HS-27A (cell line): ENCODE measurements around the gene ADAM23.

Experiments
- DNase-seq: peaks from one replicate; pipeline ENCODE4 v3.0.0-alpha.2; 2012; ENCODE audit warnings: low read depth, missing footprints

Gene ADAM23

DNA sequence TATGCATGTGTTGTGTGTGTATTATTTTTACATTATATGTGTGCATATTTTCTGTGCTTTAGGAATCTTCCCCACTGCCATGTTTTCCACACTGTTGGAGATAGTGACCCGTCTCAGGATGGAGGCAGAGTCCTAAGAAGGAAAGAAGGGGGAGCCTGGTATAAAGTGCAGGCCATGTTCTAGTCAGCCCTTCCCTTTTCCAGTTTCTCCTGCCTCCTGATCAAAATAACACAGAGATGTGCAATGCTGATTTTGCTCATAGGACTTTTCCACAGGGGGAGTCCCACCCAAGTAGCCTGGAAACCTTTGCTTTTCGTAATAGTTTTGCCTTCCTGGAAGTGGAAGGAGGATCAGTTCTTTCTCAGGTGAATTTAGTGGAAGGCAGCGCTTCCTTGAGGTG is 126.1 kb downstream of the ADAM23 start:
- no peak for DNase-seq

DNA sequence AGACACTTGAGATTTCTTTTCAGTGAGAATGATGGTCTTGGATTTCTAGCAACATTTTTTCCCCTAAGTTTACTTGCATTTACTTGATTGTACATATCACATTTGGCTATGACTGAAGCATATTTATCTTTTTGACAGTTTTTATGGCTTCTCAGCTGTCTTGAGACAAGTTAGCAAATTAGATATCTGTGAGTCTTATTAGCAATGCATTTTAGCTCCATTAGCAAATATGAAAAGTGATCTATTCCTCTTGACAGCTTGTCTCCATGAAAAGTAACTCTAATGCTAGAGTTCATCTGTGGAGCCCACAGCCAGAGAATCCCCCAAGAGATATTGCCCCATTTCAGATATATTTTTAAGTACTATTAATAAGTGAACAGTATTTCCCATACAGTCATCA is 126.9 kb downstream of the ADAM23 start:
- DNase-seq: no peak

DNA sequence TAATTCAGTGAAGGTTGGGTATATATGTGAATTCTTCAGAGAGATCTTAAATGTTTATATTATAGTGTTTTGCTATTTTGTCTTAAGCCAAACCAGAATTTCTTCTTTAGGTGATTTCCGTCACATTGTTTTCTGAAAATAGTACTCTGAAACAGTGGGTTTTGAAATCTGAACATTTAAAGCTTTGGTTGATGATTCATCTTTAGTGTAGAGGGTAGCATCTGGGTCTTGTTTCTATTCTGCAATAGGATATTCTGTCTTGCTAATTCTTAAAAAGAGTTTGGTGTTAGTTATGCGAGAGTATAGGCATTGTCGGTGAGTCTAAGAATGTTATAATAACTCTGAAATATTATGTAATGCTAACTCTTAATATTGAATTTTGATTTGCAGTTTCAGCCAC is 129.4 kb downstream of the ADAM23 start:
- DNase-seq: no peak

DNA sequence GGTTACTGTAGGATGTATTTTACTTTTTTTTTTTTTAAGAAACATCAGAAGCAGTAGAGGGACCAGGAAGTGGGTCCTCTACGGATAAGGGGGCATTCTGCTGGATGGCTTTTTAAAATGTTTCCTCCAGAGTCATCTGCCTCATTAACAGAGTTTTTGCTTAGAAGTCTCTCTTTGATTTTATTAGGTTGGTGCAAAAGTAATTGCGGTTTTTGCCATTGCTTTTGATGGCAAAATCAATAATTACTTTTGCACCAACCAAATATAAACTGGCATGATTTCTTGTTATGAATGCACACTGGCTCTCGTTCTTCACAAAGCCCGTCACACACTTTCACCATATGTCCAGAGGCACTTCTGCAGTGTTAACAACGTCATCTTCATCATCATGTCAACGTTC is 130.5 kb downstream of the ADAM23 start:
- DNase-seq: no peak

DNA sequence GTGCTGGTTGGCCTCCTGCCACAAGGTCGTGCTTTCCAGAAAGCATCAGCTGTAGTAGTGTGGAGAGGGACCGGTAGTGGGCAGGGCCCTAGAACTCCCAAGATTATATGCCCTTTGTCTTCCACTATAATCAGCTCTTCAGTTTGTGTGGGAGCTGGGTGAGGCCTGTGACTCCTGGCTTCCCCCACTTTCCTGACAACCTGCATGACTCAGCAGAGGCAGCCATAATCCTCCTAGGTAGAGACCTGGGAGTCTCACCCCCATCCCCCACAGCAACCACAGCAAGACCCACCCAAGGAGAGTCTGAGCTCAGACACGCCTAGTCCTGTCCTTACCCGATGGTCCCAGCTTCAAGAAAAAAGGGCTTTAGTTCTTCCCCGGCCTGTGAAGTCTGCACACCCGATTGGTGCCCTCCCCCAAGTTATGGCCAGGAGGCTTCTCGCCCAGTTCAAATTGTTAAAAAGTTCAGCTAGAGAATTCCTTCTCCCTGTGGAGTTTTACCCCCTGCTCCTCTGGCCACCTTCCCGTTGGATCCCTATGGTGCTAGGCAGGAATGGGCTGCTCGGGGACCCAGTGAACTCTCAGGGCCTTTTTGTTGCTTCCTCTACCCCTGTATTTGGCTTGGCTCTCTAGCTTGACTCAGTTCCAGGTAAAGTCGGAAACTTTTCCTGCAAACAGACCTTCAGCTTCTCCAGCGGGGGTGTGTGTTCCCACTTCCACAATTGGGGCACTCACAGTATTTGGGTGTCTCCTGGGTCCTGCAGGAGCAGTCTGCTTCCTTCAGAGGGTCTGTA is 141.2 kb downstream of the ADAM23 start:
- no peak for DNase-seq

DNA sequence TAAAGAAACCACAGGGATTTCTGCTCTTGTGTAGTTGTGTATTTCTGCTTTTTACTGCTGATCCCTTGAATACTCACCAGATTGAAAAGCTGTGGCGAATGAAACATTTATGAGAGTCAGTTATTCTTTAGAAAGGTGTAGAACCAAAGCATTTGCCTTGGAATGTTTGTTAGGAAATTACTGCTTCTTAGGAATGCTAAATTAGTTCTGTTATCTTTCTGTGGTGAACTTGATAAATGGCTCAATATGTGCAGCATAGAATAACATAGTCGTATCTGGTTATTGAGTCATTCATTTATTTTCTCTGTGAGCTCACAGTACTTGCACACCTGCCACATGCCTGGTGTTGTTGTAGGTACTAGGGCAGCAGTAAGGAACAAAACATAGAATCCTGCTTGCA is 142.0 kb downstream of the ADAM23 start:
- no peak for DNase-seq

DNA sequence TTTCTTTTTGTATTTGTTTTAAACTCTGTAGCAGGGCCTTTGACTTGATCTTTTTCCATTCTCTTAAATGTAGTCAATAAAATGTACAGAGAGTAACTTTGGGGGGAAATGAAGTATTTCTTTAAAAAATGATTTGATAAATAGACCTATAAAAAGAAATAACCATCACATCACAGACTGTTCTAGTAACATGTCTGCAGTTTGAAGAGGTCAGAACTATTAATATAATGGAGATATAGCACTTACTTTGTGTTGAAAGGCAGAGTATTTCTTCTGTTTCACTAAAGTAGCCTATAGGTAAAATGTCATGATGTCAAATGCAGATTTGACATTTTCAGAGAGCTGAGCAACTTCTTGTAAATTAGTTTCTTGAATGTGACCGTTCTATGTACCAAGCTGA is 143.3 kb downstream of the ADAM23 start:
- DNase-seq: no peak

DNA sequence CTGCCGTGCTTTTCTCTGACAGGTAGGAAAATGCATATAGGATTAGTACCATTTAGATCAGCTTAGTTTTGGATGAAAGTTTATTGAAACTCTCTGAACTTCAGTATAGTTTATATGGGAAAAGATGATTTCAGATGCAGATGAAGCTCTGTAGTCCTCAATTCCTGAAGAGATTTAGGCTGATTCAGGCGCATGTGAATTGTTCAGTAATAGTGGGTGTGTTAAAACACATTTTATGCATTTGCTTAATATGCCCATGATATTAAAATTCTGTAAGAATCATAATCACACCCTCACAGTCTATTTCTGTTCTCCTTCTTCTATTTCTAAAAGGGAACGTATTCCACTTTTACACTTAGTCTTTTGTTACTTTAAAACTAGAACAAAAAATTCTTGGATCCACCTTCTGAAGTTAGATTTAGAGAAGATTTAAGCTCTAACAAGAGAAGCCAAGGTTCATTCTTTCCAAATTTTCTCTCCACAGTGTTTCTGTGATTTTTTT is 154.4 kb downstream of the ADAM23 start:
- DNase-seq: no peak

DNA sequence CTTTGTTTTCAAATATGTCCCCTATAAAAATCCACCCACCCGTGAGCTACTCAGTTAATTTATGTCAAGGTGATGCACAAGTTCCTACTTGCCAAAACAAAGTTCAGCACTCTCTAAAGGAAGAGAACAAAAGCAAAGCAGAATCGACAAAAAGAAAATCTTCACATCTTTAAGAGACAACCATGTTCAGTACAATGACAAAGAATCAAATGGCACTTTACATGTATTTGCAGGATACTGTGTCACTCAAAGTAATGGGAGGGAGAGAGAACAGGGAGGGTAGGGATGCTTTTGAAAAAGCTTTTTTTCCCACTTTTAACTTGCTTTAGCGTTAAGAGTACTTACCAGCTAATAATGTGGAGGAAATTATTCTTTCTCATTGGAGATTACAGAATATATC is 159.9 kb downstream of the ADAM23 start:
- DNase-seq: no peak

DNA sequence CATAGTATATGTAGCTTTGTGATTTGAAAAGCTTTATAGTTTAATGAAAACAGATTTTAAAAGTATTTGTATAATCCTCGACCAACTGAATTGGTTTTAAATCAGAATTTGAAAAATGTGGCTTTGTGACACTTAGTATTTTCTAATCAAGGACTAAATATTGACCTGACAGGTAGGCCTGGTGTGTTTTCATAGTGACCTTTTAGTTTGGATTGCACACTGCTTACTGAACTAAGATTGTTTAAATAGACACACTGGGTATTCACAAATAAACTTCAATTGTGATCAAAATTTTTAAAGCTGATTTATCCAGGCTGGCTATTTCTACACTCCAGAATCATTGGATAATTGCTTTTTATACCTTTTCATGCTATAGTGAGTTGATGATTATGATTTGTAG is 167.1 kb downstream of the ADAM23 start:
- no peak for DNase-seq

DNA sequence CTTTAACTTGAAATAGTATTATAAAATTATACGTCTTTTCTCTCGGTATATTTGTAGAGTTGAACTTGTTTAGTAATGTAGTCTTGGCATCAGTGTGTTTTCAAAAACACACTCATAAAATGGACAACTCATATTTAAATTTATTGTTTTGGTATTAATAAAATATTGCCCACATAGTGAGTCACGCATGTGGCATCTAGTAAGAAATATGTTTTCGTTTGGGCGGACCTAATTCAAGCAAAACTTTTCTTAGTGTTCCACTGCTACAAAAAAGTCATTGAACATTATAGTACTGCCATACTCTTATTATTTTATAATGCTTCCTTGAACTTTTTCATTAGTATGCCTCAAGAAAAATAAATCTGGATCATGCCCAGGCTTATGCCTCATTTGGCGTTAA is 167.9 kb downstream of the ADAM23 start:
- DNase-seq: no peak

DNA sequence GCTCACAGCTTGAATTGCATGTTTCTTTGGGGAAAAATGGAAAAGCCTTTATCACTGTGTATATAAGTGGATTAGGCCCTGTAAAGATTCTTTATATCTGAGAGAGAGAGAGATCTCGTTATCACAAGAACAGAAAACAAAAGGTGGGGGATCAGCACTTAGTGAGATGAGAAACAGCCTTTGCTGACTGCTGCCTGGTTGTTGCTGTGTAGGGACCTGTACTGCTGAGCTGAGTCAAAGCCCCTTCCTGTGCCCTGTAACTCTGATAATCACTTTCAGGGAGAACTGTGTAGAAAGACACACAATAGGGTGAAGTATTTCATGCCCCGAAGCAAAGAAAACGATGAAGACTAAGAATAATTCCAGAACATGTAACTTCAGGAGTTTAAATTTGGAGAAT is 168.4 kb downstream of the ADAM23 start:
- no peak for DNase-seq

DNA sequence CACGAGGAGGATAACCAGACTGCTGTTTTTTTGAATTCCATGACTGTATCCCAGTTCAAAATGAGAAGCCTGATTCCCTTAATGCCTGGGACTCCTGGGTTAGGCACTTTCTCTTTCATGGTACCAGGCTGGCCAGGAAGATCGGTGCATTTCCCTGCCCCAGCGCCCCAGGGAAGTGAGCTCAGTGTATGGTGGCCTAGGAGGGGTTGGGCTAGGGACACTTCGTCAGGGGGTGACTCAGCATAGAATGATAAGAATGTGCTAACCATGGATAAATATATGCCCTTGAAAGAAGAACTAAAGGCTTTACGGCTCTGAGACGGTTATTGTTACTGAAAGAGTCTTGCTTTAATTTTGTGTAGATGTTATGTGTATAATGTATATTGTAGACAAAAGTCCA is 171.5 kb downstream of the ADAM23 start:
- peak; percentile 33 for DNase-seq

DNA sequence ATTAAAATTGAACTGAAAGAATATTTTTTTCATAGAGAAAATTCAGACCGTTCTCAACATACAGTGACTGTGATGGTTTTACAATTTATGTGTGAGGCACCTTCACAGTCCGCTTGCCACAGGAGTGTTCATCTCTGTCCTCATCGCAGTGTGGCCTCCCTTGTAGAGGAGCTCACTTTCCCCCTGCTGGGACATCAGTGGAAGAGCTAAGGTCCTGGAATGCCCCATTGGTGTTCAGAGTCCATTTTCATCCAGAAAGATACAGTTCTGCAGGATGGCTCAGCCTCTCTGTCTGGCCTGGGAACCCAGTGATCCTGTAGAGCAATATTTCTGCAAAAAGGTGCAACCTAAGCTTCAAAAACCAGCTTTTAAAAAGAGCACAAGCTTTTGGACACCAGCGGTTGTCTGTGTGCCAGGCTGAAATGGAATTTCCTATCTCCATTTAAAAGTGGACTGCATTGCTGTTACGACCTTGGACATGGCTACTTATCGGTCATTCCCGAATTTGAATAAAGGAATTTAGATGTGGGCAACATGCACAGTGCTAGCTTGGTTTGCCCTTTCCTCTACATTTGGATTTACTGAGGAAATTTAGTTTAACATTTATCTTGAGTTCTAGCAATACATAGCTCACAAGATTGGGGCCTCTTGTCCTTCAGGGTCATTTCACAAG is 172.2 kb downstream of the ADAM23 start:
- no peak for DNase-seq

DNA sequence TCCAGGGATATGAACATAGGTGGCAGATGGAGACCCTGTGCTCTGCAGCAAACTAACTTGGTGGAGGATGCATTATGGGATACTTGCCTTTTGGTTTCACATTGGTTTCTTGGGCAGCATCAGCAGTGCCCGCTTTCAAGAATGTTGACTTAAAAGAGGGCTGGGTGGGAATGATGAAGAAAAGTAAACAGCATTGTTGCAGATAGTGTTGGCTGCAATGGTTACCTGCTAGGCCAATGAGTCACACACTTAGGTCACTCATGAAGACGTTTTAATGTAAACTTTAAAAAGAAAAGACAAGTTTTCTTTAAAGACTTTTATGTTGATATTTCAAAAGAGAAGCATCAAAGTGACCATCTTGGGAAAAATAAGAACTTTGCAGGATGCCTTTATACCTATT is 172.8 kb downstream of the ADAM23 start:
- no peak for DNase-seq

DNA sequence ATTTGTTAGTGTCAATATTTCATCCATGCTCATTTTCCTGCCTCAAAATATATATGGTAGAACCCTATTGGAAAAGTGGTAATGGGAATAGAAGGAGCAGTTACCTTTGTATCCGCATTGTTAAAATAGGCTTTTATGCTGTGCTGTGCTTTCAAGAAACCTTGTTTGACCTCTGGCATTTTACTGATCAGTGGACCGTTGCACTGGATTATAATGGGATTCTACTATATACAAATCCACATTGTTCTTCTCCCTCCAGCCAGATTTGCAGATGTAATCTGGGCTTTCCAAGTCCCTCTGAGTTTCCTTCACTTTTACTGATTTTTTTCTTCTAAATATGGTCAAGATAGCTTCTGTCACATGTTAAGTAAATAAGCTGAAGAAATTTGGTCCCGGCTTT is 175.7 kb downstream of the ADAM23 start:
- no peak for DNase-seq

DNA sequence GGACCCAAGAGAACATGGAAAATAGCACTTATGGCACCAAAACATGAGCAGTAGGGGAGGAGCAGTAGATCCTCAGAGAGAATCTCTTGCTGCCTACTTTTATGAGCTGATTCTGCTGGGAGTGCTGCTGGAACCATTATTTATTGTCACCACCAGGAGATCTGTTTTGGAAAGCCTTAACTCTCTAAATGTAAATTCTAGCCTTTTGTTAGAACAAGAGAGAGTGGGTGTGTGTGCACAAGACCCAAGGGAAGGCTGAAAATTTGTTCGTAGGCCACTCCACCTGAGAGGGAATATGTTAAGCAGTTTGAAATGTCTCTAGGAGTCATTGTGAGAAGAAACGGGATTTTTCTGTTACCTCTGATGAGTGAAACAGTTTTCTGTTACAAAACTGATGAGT is 182.8 kb downstream of the ADAM23 start:
- no peak for DNase-seq

DNA sequence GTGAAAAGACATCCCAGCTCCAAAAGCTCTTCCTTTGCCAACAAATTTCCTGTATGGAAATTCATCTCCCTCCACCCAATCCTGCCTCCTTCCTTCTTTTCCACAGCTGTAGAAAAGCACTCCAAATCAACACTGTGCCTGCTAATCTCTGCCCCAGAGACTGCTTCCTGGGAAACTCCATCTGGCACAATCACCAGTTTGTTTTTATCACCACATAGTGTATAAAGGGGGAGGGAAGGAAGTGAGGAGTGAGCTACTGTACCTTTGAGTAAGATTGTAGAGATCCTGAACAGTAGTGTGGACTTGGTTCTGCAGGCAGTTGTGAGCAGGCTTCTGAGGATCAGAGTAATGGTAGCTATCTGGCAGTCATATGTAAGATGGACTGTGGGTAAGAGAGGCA is 184.3 kb downstream of the ADAM23 start:
- no peak for DNase-seq

DNA sequence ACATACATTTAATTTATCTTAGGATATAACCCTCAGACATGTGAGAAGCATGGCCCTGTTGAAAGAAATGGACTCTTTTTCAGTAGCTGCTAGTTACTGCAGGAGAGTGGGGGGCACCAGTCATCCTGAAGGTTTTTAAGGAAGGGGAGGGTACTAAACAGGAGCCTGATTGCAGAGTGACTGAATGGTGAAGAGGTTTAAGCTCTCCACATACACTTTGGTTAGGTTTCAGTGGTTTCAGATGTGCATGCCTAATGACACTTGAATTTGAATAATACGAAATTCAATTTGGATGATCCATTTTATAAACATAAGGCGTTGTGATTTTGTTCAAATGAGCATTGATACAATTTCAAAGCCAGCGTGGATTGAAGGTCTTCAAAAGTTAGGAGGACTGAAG is 188.0 kb downstream of the ADAM23 start:
- DNase-seq: no peak

DNA sequence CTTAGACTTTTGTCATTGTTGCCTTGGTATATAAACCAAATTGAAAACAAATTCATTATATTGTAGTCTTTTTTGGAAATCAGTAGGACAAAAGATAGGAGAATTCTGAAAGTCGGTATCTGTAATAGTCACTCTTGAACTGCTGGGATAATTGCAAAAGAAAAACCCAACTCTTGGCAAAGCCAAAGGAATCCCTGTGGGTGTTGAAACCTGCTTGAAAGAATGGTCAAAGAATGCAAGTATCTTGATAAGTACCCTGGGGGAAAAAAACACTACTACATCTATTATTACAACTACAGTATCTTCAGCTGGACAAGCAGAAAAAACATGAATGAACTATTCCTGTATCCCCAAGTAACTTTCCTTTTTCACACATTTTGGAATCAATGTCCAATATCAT is 191.7 kb downstream of the ADAM23 start:
- DNase-seq: no peak

DNA sequence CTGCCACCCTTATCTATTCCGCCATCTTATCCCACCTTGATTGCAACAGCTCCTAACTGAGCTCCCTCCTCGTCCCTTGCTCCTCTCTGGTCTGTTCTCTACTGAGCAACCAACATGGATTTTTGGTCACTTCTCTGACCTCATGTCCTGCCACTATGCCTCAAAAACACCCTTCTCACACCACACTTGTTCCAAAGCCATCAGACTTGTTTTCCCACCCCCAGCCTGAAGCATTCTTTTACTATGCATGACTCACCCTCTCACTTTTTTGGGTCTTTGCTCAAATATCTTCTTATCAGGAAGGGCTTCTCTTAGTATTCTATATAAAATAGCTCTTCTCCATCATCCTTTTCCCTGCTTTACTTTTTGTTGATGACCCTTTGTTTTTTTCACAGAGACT is 196.3 kb downstream of the ADAM23 start:
- DNase-seq: no peak

DNA sequence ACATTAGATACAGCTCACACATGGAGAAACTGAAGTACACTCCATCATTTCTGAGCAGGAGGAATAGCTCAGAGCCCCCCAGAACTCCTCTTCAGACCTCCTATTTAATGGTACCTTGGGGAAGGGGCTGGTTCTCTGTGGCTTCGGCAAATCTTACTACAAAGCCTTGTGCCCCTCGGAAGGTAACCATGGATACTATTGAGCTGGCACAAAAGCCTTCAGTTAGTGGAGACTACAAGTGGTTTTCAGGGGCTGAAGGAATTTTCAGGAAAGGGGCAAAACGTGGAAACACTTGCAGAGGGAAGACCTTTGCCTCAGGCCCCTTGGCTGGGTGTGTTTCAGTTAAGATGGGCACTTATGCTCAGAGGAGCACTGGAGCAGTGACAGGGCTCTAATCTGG is 197.9 kb downstream of the ADAM23 start:
- no peak for DNase-seq

DNA sequence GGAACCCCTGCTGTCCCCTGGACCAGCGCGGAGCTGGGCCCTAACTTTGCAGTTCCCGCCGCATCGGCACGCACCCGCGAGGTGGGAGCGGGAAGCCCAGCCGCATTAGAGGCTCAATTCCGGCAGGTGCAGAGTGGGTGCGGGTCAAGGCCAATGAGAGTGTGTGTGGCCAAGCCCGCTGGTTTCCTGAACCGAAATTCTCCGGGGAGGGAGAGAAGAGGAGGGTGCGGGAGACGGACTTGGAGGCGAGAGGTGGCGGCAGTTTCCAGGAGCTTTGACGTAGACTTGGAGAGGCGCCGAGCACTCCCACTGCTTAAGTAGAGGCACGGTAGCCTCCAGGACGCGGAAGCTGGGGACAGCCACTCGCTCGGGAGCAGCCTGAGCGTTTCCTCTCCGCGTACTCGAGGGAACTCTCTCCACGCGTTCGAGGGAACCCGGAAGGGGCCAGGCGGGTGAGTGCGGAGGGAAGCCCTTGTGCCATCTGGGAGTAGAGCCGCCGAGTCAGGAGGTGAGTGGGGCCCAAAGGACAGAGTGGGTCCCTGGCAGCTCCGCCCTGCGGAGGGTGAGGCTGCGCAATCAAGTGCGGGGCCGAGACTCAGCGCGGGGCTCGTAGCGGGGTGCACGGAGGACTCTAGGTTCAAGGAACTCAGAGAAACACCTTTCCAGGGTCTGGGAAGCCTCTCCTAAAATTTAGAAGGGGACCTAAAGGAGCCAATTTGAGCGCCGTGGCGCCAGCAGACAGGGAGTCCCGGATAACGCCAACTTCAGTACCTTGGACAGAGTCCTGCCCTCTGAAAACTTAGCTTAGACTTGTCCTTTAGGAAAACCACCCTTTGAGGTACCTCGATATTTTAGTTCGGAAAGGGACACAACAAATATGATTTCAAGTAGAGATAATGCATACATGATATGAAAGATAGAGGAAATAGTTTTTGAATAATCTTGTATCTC is 199.0 kb downstream of the ADAM23 start, which contains the start of gene FAM237A:
Gene FAM237A (plus strand): TSS at position 413 of the 951 bp plus-strand sequence. CDS start 1,750 bp downstream, outside the sequence.
- DNase-seq: no peak
